Measurements from ENCODE around the gene WNT7B.

DNA sequence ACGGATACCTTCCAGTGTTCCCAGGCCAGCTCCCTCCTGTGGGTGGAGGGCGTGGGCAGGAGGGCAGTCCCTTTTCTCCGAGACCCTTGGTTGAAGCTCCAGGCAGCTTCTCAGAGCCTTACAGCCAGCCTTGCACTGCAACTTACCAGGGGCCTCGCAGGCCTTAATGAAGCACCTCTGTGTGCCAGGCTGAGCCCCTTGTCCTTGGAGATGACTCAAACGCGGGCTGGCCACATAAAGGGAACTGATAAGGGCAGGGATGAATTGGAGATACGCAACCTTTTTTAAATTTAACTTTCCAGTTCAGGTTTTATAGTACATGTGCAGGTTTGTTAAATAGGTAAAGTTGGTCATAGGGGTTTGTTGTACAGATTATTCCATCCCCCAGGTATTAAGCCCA, 72.7 kb downstream of the WNT7B start:
- TF ChIP-seq CTCF (IDR thresholded peaks at IDR 0.05) (no peak), POLR2AphosphoS5 (IDR thresholded peaks at IDR 0.05) (no peak), POLR2A (IDR thresholded peaks at IDR 0.05) (no peak)
